Naive thymus-derived CD8-positive, alpha-beta T cell (primary cell): ENCODE measurements around the gene SDE2. TPM values are rescaled to one million over a fixed set of nuclear protein-coding genes. Genes with fewer than 3 reads are reported as not detected.
"Not testable (repeated sequence)": the region's sequence is repeated elsewhere in the genome, so short reads cannot be mapped to it uniquely, and the experiment has no call there.

Experiments used
- ATAC-seq, 2 donors: fragments of 150-1000 bp; cut with Tn5 transposase in 1 of 2; sonication (Bioruptor Pico), chemical (Tn5 transposase) in 1 of 2; 1 replicate in 1 of 2; 2 replicates in 1 of 2; pipeline ENCODE4 v1.10.0; 2021; ENCODE audit warnings: mild to moderate bottlenecking in 2 of 2, moderate library complexity in 2 of 2
- POLR2A ChIA-PET: fragments of 350-600 bp; sonication (Branson Sonifier 250); formaldehyde crosslinking; loops from one replicate; lab custom pipeline; 2021; ENCODE audit warnings: antibody characterized with exemption; lab: Charles Lee
- DNase-seq, 10 donors: peaks; one replicate each; pipeline versions ENCODE4 v3.0.0 to v3.0.0-alpha.2; 2020 to 2022
- H3K27ac Mint-ChIP-seq, 10 donors: one replicate each; pipeline ENCODE4 v1.8.0; 2020 to 2022; ENCODE audit warnings: mild to moderate bottlenecking in 10 of 10, mixed read lengths in 10 of 10, moderate library complexity in 4 of 10, inconsistent platforms in 1 of 10
- H3K27me3 Mint-ChIP-seq, 5 donors: one replicate each; pipeline ENCODE4 v1.8.0; 2021 to 2022; ENCODE audit warnings: mixed read lengths in 5 of 5
- H3K36me3 Mint-ChIP-seq, 3 donors: one replicate each; pipeline ENCODE4 v1.8.0; 2020 to 2022; ENCODE audit warnings: mixed read lengths in 3 of 3, mild to moderate bottlenecking in 2 of 3, inconsistent platforms in 1 of 3
- H3K4me1 Mint-ChIP-seq, 4 donors: one replicate each; pipeline ENCODE4 v1.8.0; 2021 to 2022; ENCODE audit warnings: mixed read lengths in 4 of 4
- H3K4me3 Mint-ChIP-seq, 10 donors: one replicate each; pipeline ENCODE4 v1.8.0; 2020 to 2022; ENCODE audit warnings: mild to moderate bottlenecking in 10 of 10, mixed read lengths in 10 of 10, moderate library complexity in 6 of 10, inconsistent platforms in 1 of 10
- H3K9me3 Mint-ChIP-seq, 9 donors: one replicate each; pipeline ENCODE4 v1.8.0; 2020 to 2022; ENCODE audit warnings: mixed read lengths in 9 of 9, mild to moderate bottlenecking in 3 of 9, inconsistent platforms in 1 of 9, moderate library complexity in 1 of 9
- polyA plus RNA-seq, 3 donors: library from polyadenylated mRNA; unstranded; fragments of 300-500 nt; fragmentation: Illumina TruSeq; gene quantifications; one replicate each; pipeline ENCODE4 v1.2.3, GENCODE V29; 2021
- total RNA-seq, 8 experiments: library from RNA in 2 of 8; stranded (reverse) in 2 of 8; gene quantifications; one replicate each; pipeline ENCODE4 v1.2.3 and lab custom pipeline; 2021 to 2026

The SDE2 gene
- total and polyA plus RNA-seq, 5 experiments from 2014 or later, result 5.1 to 22.5 (median 12.0) TPM

- Mint-ChIP-seq H3K4me1 (peaks cover 27 to 55% (median 50%) of the 10 kb centered on the region in 4 donors), H3K4me3 (peak overlapping the region in 9 of 10 donors; percentile 30 to 71 (median 55)), H3K9me3 (peaks cover 0 to 11% (median 0%) of the 10 kb centered on the region in 9 donors), H3K27ac (peak overlapping the region; percentile 89 to 100 (median 98)), H3K27me3 (peaks cover 0 to 3% (median 0%) of the 10 kb centered on the region in 5 donors), H3K36me3 (no peaks in the 10 kb centered on the region)
- POLR2A ChIA-PET, result interaction anchor here (0.6 to 16.0 kb wide), 3 partner anchors 43 to 577 kb away, joined by 3 to 547 read pairs (median 3); partner anchors contain the start of gene H3-3A
- DNase-seq (no peak), ATAC-seq (no peak)
These were observed 4.5 kb upstream of the SDE2 start for GRCh38 chr1:226003502-226004170.

- ATAC-seq (no peak), DNase-seq (peak in 1 of 10 donors; percentile 7)
- peak overlapping the region; percentile 97 to 100 (median 100) for H3K27ac Mint-ChIP-seq
- POLR2A ChIA-PET, result interaction anchor here (16.0 kb wide), 1 partner anchor 60 kb away, joined by 547 read pairs; the partner anchor contains the start of gene H3-3A
- peaks cover 27 to 62% (median 57%) of the 10 kb centered on the region in 4 donors for H3K4me1 Mint-ChIP-seq
- peak overlapping the region; percentile 30 to 100 (median 70) for H3K4me3 Mint-ChIP-seq
- H3K36me3 Mint-ChIP-seq, result no peaks in the 10 kb centered on the region
- H3K27me3 Mint-ChIP-seq, result peaks cover 0 to 3% (median 0%) of the 10 kb centered on the region in 5 donors
- H3K9me3 Mint-ChIP-seq, result peaks cover 0 to 11% (median 0%) of the 10 kb centered on the region in 9 donors
These were observed 3.7 kb upstream of the SDE2 start for GRCh38 chr1:226002667-226003501.

- peak overlapping the region; percentile 97 to 100 (median 100) for H3K27ac Mint-ChIP-seq
- DNase-seq (peak; percentile 35 to 89 (median 77)), ATAC-seq (peak; percentile 33 to 41)
- H3K4me1 Mint-ChIP-seq, result peaks cover 27 to 69% (median 61%) of the 10 kb centered on the region in 4 donors
- peak overlapping the region; percentile 30 to 100 (median 70) for H3K4me3 Mint-ChIP-seq
- POLR2A ChIA-PET, result interaction anchor here (0.6 to 16.0 kb wide), 4 partner anchors 51 to 224 kb away, joined by 4 to 547 read pairs (median 5); partner anchors contain the start of gene H3-3A
- H3K27me3 Mint-ChIP-seq, result peaks cover 0 to 3% (median 0%) of the 10 kb centered on the region in 5 donors
- H3K36me3 Mint-ChIP-seq, result no peaks in the 10 kb centered on the region
- peaks cover 0 to 11% (median 0%) of the 10 kb centered on the region in 9 donors for H3K9me3 Mint-ChIP-seq
These were observed 3.0 kb upstream of the SDE2 start for GRCh38 chr1:226001963-226002666.

- peak overlapping the region; percentile 97 to 100 (median 100) for H3K27ac Mint-ChIP-seq
- POLR2A ChIA-PET, result interaction anchor here (0.6 to 16.0 kb wide), 6 partner anchors 19 to 556 kb away, joined by 3 to 547 read pairs (median 4); partner anchors contain the start of gene H3-3A
- DNase-seq (no peak), ATAC-seq (no peak)
- H3K27me3 Mint-ChIP-seq, result peaks cover 0 to 3% (median 0%) of the 10 kb centered on the region in 5 donors
- peaks cover 0 to 6% (median 0%) of the 10 kb centered on the region in 3 donors for H3K36me3 Mint-ChIP-seq
- H3K4me1 Mint-ChIP-seq, result peaks cover 34 to 79% (median 70%) of the 10 kb centered on the region in 4 donors
- peaks cover 0 to 11% (median 0%) of the 10 kb centered on the region in 9 donors for H3K9me3 Mint-ChIP-seq
- H3K4me3 Mint-ChIP-seq, result peak overlapping the region in 9 of 10 donors; percentile 42 to 100 (median 100)
These were observed 1.9 kb upstream of the SDE2 start for GRCh38 chr1:226001088-226001487.

GRCh38 chr1:226000493-226001081, 1.4 kb upstream of the SDE2 start:
- peak in 9 of 10 donors; percentile 8 to 80 (median 43) for DNase-seq
- not testable (repeated sequence) for H3K27me3 Mint-ChIP-seq, ATAC-seq, H3K36me3 Mint-ChIP-seq
- H3K27ac Mint-ChIP-seq, result peak overlapping the region; percentile 97 to 100 (median 100)
- POLR2A ChIA-PET, result interaction anchor here (1.3 to 16.0 kb wide), 20 partner anchors 9 to 575 kb away, joined by 3 to 547 read pairs (median 12); partner anchors contain the start of genes H3-3A, LBR, LIN9 and SRP9
- H3K9me3 Mint-ChIP-seq, result peaks cover 0 to 11% (median 0%) of the 10 kb centered on the region in 9 donors
- peaks cover 38 to 84% (median 75%) of the 10 kb centered on the region in 4 donors for H3K4me1 Mint-ChIP-seq
- H3K4me3 Mint-ChIP-seq, result peak overlapping the region; percentile 88 to 100 (median 100)

GRCh38 chr1:225999912-226000337, 782 bp upstream of the SDE2 start:
- peak overlapping the region; percentile 97 to 100 (median 100) for H3K27ac Mint-ChIP-seq
- peak overlapping the region; percentile 88 to 100 (median 100) for H3K4me3 Mint-ChIP-seq
- peaks cover 0 to 17% (median 0%) of the 10 kb centered on the region in 3 donors for H3K36me3 Mint-ChIP-seq
- peaks cover 0 to 11% (median 0%) of the 10 kb centered on the region in 9 donors for H3K9me3 Mint-ChIP-seq
- peaks cover 40 to 89% (median 77%) of the 10 kb centered on the region in 4 donors for H3K4me1 Mint-ChIP-seq
- peak in 6 of 10 donors; percentile 66 to 92 (median 86) for DNase-seq
- POLR2A ChIA-PET, result interaction anchor here (0.8 to 16.0 kb wide), 41 partner anchors 9 to 940 kb away, joined by 3 to 547 read pairs (median 5); partner anchors contain the start of genes COQ8A, H3-3A, LBR and LIN9
- peaks cover 0 to 3% (median 0%) of the 10 kb centered on the region in 5 donors for H3K27me3 Mint-ChIP-seq
- ATAC-seq, result peak; percentile 55

- peak overlapping the region; percentile 88 to 100 (median 100) for H3K4me3 Mint-ChIP-seq
- DNase-seq, result peak in 1 of 10 donors; percentile 9
- H3K36me3 Mint-ChIP-seq, result peaks cover 0 to 29% (median 4%) of the 10 kb centered on the region in 3 donors
- ATAC-seq, result peak; percentile 2 to 4
- peaks cover 40 to 85% (median 76%) of the 10 kb centered on the region in 4 donors for H3K4me1 Mint-ChIP-seq
- peaks cover 0 to 11% (median 0%) of the 10 kb centered on the region in 9 donors for H3K9me3 Mint-ChIP-seq
- POLR2A ChIA-PET, result interaction anchor here (0.6 to 16.0 kb wide), 40 partner anchors 8 to 1394 kb away, joined by 3 to 547 read pairs (median 5); partner anchors contain the start of genes COQ8A, H3-3A, LBR and LIN9
- peak overlapping the region; percentile 97 to 100 (median 100) for H3K27ac Mint-ChIP-seq
- peaks cover 0 to 3% (median 0%) of the 10 kb centered on the region in 5 donors for H3K27me3 Mint-ChIP-seq
These were observed 450 bp downstream of the SDE2 start for GRCh38 chr1:225998560-225999226.

- Mint-ChIP-seq H3K9me3 (no peaks in the 10 kb centered on the region), H3K27ac (peak overlapping the region in 9 of 10 donors; percentile 41 to 85 (median 76)), H3K4me3 (peak overlapping the region in 9 of 10 donors; percentile 65 to 100 (median 100)), H3K27me3 (peaks cover 0 to 3% (median 0%) of the 10 kb centered on the region in 5 donors), H3K4me1 (peaks cover 28 to 73% (median 63%) of the 10 kb centered on the region in 4 donors), H3K36me3 (peaks cover 0 to 45% (median 5%) of the 10 kb centered on the region in 3 donors)
- DNase-seq, result peak in 1 of 10 donors; percentile 16
- POLR2A ChIA-PET, result interaction anchor here (1.0 to 16.0 kb wide), 2 partner anchors 65 to 77 kb away, joined by 4 to 547 read pairs; partner anchors contain the start of gene H3-3A
- no peak for ATAC-seq
These were observed 2.1 kb downstream of the SDE2 start for GRCh38 chr1:225996946-225997545.

- no peak for ATAC-seq
- H3K27ac Mint-ChIP-seq, result peak overlapping the region; percentile 42 to 86 (median 76)
- peaks cover 25 to 70% (median 60%) of the 10 kb centered on the region in 4 donors for H3K4me1 Mint-ChIP-seq
- POLR2A ChIA-PET, result interaction anchor here (0.7 to 16.0 kb wide), 3 partner anchors 66 to 568 kb away, joined by 3 to 547 read pairs (median 5); partner anchors contain the start of genes H3-3A and LBR
- H3K4me3 Mint-ChIP-seq, result peak overlapping the region; percentile 12 to 100 (median 78)
- peaks cover 0 to 54% (median 5%) of the 10 kb centered on the region in 3 donors for H3K36me3 Mint-ChIP-seq
- no peaks in the 10 kb centered on the region for H3K9me3 Mint-ChIP-seq
- peaks cover 0 to 3% (median 0%) of the 10 kb centered on the region in 5 donors for H3K27me3 Mint-ChIP-seq
- DNase-seq, result no peak
These were observed 3.0 kb downstream of the SDE2 start for GRCh38 chr1:225995919-225996864.
